HFFc6 (cell line): ENCODE measurements around the gene KISS1R. TPM values are rescaled to one million over a fixed set of nuclear protein-coding genes. Genes with fewer than 3 reads are reported as not detected.

Source experiments
- DNase-seq: peaks from one replicate; pipeline ENCODE4 v3.0.0-alpha.2; 2018
- H3K27ac Mint-ChIP-seq: 2 replicates; pipeline ENCODE4 v1.8.0; 2020; ENCODE audit warnings: mild to moderate bottlenecking, mixed read lengths
- H3K27me3 Mint-ChIP-seq: 2 replicates; pipeline ENCODE4 v1.8.0; 2021; ENCODE audit warnings: mild to moderate bottlenecking, moderate library complexity, mixed read lengths; ENCODE audit not compliant: insufficient read depth
- H3K36me3 Mint-ChIP-seq: 2 replicates; pipeline ENCODE4 v1.8.0; 2021; ENCODE audit warnings: low read depth, mixed read lengths
- H3K4me1 Mint-ChIP-seq: 2 replicates; pipeline ENCODE4 v1.8.0; 2020; ENCODE audit warnings: low read depth, mixed read lengths
- H3K4me3 Mint-ChIP-seq: 2 replicates; pipeline ENCODE4 v1.8.0; 2020; ENCODE audit warnings: mild to moderate bottlenecking, moderate library complexity, mixed read lengths
- H3K9me3 Mint-ChIP-seq: 2 replicates; pipeline ENCODE4 v1.8.0; 2020; ENCODE audit warnings: mild to moderate bottlenecking, mixed read lengths
- total RNA-seq, 6 experiments: library from RNA; stranded (reverse); fragmentation: NEBNext Ultra II Directional; extraction: Animal tissue kit (Norgen Biotek cat#: 25700); gene quantifications; 2 replicates in 1 of 6; 3 replicates in 5 of 6; pipeline ENCODE4 v1.2.3, GENCODE V29; 2021
- TF ChIP-seq, protein P1 (sequence below): fragments of 200-600 bp; sonication (generic); IDR thresholded peaks from 2 replicates; pipeline ENCODE4 v1.5.0; 2021; ENCODE audit warnings: antibody characterized with exemption, mild to moderate bottlenecking

Gene KISS1R
- total RNA-seq, 6 experiments from 2014 or later = not detected

- peaks cover 10% of the 10 kb centered on the region for H3K27me3 Mint-ChIP-seq
- no peak for DNase-seq
- TF ChIP-seq, protein P1, sequence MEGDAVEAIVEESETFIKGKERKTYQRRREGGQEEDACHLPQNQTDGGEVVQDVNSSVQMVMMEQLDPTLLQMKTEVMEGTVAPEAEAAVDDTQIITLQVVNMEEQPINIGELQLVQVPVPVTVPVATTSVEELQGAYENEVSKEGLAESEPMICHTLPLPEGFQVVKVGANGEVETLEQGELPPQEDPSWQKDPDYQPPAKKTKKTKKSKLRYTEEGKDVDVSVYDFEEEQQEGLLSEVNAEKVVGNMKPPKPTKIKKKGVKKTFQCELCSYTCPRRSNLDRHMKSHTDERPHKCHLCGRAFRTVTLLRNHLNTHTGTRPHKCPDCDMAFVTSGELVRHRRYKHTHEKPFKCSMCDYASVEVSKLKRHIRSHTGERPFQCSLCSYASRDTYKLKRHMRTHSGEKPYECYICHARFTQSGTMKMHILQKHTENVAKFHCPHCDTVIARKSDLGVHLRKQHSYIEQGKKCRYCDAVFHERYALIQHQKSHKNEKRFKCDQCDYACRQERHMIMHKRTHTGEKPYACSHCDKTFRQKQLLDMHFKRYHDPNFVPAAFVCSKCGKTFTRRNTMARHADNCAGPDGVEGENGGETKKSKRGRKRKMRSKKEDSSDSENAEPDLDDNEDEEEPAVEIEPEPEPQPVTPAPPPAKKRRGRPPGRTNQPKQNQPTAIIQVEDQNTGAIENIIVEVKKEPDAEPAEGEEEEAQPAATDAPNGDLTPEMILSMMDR = no peak
- no peak overlapping the region for H3K4me3 Mint-ChIP-seq
- no peak overlapping the region for H3K27ac Mint-ChIP-seq
- H3K4me1 Mint-ChIP-seq = peaks cover 16% of the 10 kb centered on the region
- no peaks in the 10 kb centered on the region for H3K9me3 Mint-ChIP-seq
- peaks cover 9% of the 10 kb centered on the region for H3K36me3 Mint-ChIP-seq
Observed at GRCh38 chr19:870963-871401, 46.2 kb upstream of the KISS1R start.

- Mint-ChIP-seq H3K36me3 (peaks cover 12% of the 10 kb centered on the region), H3K4me3 (no peak overlapping the region), H3K27ac (peak overlapping the region; percentile 56), H3K27me3 (peaks cover 10% of the 10 kb centered on the region), H3K9me3 (no peaks in the 10 kb centered on the region), H3K4me1 (peaks cover 16% of the 10 kb centered on the region)
- TF ChIP-seq, protein P1 = no peak
- no peak for DNase-seq
Observed at GRCh38 chr19:871446-872265, 45.5 kb upstream of the KISS1R start.

DNA sequence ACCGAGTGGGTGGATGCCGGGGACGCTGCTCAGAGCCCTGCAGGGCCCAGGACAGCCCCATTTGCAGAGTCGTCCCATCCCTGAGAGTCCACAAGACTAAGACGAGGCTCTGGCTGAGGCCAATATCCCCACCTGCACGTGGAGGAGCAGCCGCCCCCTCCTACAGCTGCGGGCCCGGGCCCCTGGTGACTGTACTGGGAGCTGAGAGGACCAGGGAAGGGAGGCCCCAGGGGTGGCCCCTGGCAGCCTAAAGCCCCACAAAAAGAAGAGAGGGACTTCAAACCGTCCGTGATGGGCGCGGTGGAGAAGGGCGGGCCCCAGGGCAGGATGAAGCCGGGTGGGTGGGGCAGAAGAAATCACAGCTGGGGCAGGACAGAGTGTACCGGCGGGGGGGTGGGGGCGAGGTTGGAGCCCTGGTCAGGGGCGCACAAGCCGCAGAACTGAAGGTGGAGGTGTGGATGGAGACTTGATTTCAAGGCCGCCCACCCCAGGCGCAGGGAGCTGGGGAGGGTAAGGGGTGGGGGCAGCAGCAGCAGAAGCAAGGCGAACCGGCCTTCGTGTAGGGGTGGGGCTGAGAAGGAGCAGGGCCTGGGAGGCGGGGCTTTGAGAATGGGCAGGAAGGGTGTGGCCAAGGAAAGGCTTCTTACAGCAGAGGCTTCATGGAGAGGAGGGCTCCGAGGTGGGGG is 44.7 kb upstream of the KISS1R start:
- H3K4me1 Mint-ChIP-seq = peaks cover 16% of the 10 kb centered on the region
- TF ChIP-seq, protein P1 = no peak
- peak overlapping the region; percentile 56 for H3K27ac Mint-ChIP-seq
- peak; percentile 74 for DNase-seq
- peaks cover 10% of the 10 kb centered on the region for H3K36me3 Mint-ChIP-seq
- no peaks in the 10 kb centered on the region for H3K9me3 Mint-ChIP-seq
- peak overlapping the region; percentile 64 for H3K4me3 Mint-ChIP-seq
- peaks cover 9% of the 10 kb centered on the region for H3K27me3 Mint-ChIP-seq

DNA sequence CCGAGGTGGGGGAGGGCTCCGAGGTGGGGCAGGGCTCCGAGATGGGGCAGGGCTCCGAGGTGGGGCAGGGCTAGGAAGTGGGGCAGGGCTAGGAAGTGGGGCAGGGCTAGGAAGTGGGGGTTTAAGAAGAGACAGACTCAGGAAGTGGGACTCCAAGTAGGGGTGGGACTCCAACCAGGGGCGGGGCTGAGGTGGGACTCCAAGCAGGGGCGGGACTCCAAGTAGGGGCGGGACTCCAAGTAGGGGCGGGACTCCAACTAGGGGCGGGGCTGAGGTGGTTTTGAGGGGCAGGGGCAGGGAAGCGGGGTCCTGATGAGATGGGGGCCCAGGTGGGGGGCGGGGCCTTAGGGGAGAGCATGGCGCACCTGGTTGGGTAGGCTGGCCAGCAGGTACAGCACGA is 44.0 kb upstream of the KISS1R start:
- no peak overlapping the region for H3K27ac Mint-ChIP-seq
- TF ChIP-seq, protein P1 = no peak
- no peaks in the 10 kb centered on the region for H3K9me3 Mint-ChIP-seq
- peak; percentile 70 for DNase-seq
- peaks cover 16% of the 10 kb centered on the region for H3K4me1 Mint-ChIP-seq
- no peak overlapping the region for H3K4me3 Mint-ChIP-seq
- peaks cover 7% of the 10 kb centered on the region for H3K27me3 Mint-ChIP-seq
- H3K36me3 Mint-ChIP-seq = peaks cover 7% of the 10 kb centered on the region; the same call in 1 of the 2 replicates

GRCh38 chr19:873561-874041 is 43.5 kb upstream of the KISS1R start:
- TF ChIP-seq, protein P1 = no peak
- Mint-ChIP-seq H3K27me3 (peaks cover 7% of the 10 kb centered on the region), H3K36me3 (peaks cover 7% of the 10 kb centered on the region; the same call in 1 of the 2 replicates), H3K27ac (no peak overlapping the region), H3K9me3 (no peaks in the 10 kb centered on the region), H3K4me1 (peaks cover 16% of the 10 kb centered on the region), H3K4me3 (no peak overlapping the region)
- no peak for DNase-seq
